Neural cell (in vitro differentiated cells): Measurements from ENCODE around the gene SLC35E1.

Experiments
- MXI1 ChIP-seq: fragments of 450-650 bp; conservative IDR thresholded peaks from 2 replicates; pipeline ENCODE4 v1.6.1; 2014; ENCODE audit warnings: antibody characterized with exemption, mild to moderate bottlenecking; ENCODE audit not compliant: poor library complexity, severe bottlenecking
- TAF1 ChIP-seq: IDR thresholded peaks from 2 replicates; pipeline ENCODE4 v1.6.1; 2012; ENCODE audit warnings: low read depth
- TF ChIP-seq, protein P1 (sequence below): fragments of 450-650 bp; IDR thresholded peaks from 2 replicates; pipeline ENCODE4 v1.5.1; 2014; ENCODE audit warnings: antibody characterized with exemption, mild to moderate bottlenecking, moderate library complexity; ENCODE audit not compliant: poor library complexity, severe bottlenecking

DNA sequence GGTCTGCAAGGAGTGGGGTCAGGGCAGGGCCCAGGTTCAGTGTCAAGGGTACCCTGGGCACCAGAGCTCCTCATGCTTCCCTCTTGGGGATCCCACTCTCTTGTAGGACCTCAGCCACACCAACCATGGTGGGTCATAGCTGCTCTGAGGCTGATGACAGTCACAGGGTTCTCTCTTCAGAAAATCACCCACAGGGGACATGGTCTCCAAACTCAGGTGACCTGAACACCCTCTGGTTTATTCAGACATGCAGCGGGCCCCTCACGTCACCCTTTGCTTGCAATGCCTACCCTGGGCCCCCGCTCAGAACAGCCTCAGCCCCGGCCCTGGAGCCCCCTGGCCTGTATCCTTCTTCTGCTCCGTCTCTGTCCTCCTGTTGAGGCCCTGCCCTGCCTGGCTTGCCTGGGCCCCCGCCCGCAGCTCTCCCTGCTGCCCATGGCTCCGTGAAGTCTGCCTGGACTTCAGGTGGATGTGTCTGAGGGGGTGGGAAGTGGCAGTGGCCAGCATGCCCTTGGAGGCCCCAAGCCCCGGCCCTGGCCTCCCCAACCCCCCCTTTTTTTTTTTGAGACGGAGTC, 50.4 kb downstream of the SLC35E1 start:
- TF ChIP-seq MXI1 (no peak), TAF1 (no peak)
- TF ChIP-seq, protein P1, sequence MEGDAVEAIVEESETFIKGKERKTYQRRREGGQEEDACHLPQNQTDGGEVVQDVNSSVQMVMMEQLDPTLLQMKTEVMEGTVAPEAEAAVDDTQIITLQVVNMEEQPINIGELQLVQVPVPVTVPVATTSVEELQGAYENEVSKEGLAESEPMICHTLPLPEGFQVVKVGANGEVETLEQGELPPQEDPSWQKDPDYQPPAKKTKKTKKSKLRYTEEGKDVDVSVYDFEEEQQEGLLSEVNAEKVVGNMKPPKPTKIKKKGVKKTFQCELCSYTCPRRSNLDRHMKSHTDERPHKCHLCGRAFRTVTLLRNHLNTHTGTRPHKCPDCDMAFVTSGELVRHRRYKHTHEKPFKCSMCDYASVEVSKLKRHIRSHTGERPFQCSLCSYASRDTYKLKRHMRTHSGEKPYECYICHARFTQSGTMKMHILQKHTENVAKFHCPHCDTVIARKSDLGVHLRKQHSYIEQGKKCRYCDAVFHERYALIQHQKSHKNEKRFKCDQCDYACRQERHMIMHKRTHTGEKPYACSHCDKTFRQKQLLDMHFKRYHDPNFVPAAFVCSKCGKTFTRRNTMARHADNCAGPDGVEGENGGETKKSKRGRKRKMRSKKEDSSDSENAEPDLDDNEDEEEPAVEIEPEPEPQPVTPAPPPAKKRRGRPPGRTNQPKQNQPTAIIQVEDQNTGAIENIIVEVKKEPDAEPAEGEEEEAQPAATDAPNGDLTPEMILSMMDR = no peak
